Activated CD8-positive, alpha-beta T cell treated with anti-CD3 and anti-CD28 coated beads for 36 hours (primary cell): ENCODE results near the gene ETV1. TPM values are rescaled to one million over a fixed set of nuclear protein-coding genes. Genes with fewer than 3 reads are reported as not detected.

Experiments used
- ATAC-seq: fragments of 200-7000 bp; cut with Tn5 transposase; one replicate; pipeline ENCODE4 v1.10.0; 2021; ENCODE audit warnings: mild to moderate bottlenecking, moderate library complexity
- CTCF ChIA-PET: fragments of 350-600 bp; sonication (Branson Sonifier 250); formaldehyde crosslinking; loops from one replicate; lab custom pipeline; 2021; ENCODE audit warnings: antibody characterized with exemption; lab: Charles Lee
- POLR2A ChIA-PET: fragments of 350-600 bp; sonication (Branson Sonifier 250); formaldehyde crosslinking; loops from one replicate; lab custom pipeline; 2021; ENCODE audit warnings: antibody characterized with exemption; lab: Charles Lee
- DNase-seq: peaks from one replicate; pipeline ENCODE4 v3.0.0-alpha.2; 2020
- H3K27ac Mint-ChIP-seq: one replicate; pipeline ENCODE4 v1.8.0; 2021; ENCODE audit warnings: mild to moderate bottlenecking, mixed read lengths
- H3K27me3 Mint-ChIP-seq: one replicate; pipeline ENCODE4 v1.8.0; 2021; ENCODE audit warnings: mixed read lengths
- H3K36me3 Mint-ChIP-seq: one replicate; pipeline ENCODE4 v1.8.0; 2021; ENCODE audit warnings: low read depth, mixed read lengths
- H3K4me1 Mint-ChIP-seq: one replicate; pipeline ENCODE4 v1.8.0; 2021; ENCODE audit warnings: low read depth, mixed read lengths
- H3K4me3 Mint-ChIP-seq: one replicate; pipeline ENCODE4 v1.8.0; 2021; ENCODE audit warnings: mild to moderate bottlenecking, moderate library complexity, mixed read lengths
- H3K9me3 Mint-ChIP-seq: one replicate; pipeline ENCODE4 v1.8.0; 2021; ENCODE audit warnings: mixed read lengths
- CTCF ChIP-seq: fragments of 200-600 bp; IDR thresholded peaks from one replicate; pipeline ENCODE4 v1.8.0; 2022; ENCODE audit warnings: antibody characterized with exemption, mild to moderate bottlenecking
- intact Hi-C: fragments of 100-400 bp; cut with micrococcal nuclease; formaldehyde crosslinking; loops from one replicate; pipeline ENCODE4 v1.10.0; 2022
- total RNA-seq, 2 experiments: library from RNA; stranded (reverse); gene quantifications; one replicate each; pipeline ENCODE4 v1.2.3, GENCODE V29; 2021

Gene ETV1
- total RNA-seq, 2 experiments from 2014 or later, result 0.18 to 0.56 TPM

GRCh38 chr7:13981070-13981469, 8.4 kb downstream of the ETV1 start:
- no peak for TF ChIP-seq CTCF
- H3K27ac Mint-ChIP-seq, result no peak overlapping the region
- ATAC-seq, result no peak
- H3K9me3 Mint-ChIP-seq, result no peaks in the 10 kb centered on the region
- H3K36me3 Mint-ChIP-seq, result no peaks in the 10 kb centered on the region
- H3K4me3 Mint-ChIP-seq, result no peak overlapping the region
- no peak for DNase-seq
- intact Hi-C loops, result no loop called here
- CTCF ChIA-PET, result no interaction called here
- peaks cover 6% of the 10 kb centered on the region for H3K27me3 Mint-ChIP-seq
- POLR2A ChIA-PET, result no interaction called here
- H3K4me1 Mint-ChIP-seq, result no peaks in the 10 kb centered on the region

- Mint-ChIP-seq H3K4me1 (no peaks in the 10 kb centered on the region), H3K4me3 (no peak overlapping the region), H3K36me3 (no peaks in the 10 kb centered on the region), H3K27ac (no peak overlapping the region), H3K27me3 (peaks cover 6% of the 10 kb centered on the region), H3K9me3 (no peaks in the 10 kb centered on the region)
- DNase-seq (no peak), ATAC-seq (no peak)
- intact Hi-C loops, result no loop called here
- CTCF ChIA-PET, result no interaction called here
- no peak for TF ChIP-seq CTCF
- POLR2A ChIA-PET, result no interaction called here
Observed at GRCh38 chr7:13980474-13980873, 9.0 kb downstream of the ETV1 start.

- POLR2A ChIA-PET, result no interaction called here
- intact Hi-C loops, result no loop called here
Observed at GRCh38 chr7:13979671-13980435, 9.6 kb downstream of the ETV1 start.

GRCh38 chr7:13976594-13976993, 12.9 kb downstream of the ETV1 start:
- TF ChIP-seq CTCF, result no peak
- CTCF ChIA-PET, result no interaction called here

More at GRCh38 chr7:13979671-13980435, 9.6 kb downstream of the ETV1 start:
- no peak overlapping the region for H3K4me3 Mint-ChIP-seq
- H3K36me3 Mint-ChIP-seq, result no peaks in the 10 kb centered on the region
- no peak for TF ChIP-seq CTCF
- H3K27me3 Mint-ChIP-seq, result peaks cover 6% of the 10 kb centered on the region
- no peak for DNase-seq
- CTCF ChIA-PET, result no interaction called here
- no peak for ATAC-seq
- no peak overlapping the region for H3K27ac Mint-ChIP-seq
- H3K4me1 Mint-ChIP-seq, result no peaks in the 10 kb centered on the region
- no peaks in the 10 kb centered on the region for H3K9me3 Mint-ChIP-seq

GRCh38 chr7:13965077-13965476, 24.4 kb downstream of the ETV1 start:
- intact Hi-C loops, result no loop called here

More at GRCh38 chr7:13976594-13976993, 12.9 kb downstream of the ETV1 start:
- Mint-ChIP-seq H3K4me3 (no peak overlapping the region), H3K27me3 (peaks cover 4% of the 10 kb centered on the region), H3K4me1 (no peaks in the 10 kb centered on the region), H3K9me3 (no peaks in the 10 kb centered on the region), H3K36me3 (no peaks in the 10 kb centered on the region), H3K27ac (no peak overlapping the region)
- POLR2A ChIA-PET, result no interaction called here
- intact Hi-C loops, result no loop called here
- no peak for ATAC-seq
- no peak for DNase-seq

More at GRCh38 chr7:13965077-13965476, 24.4 kb downstream of the ETV1 start:
- DNase-seq (no peak), ATAC-seq (no peak)
- Mint-ChIP-seq H3K27me3 (no peaks in the 10 kb centered on the region), H3K4me1 (no peaks in the 10 kb centered on the region), H3K4me3 (no peak overlapping the region), H3K36me3 (no peaks in the 10 kb centered on the region), H3K9me3 (no peaks in the 10 kb centered on the region), H3K27ac (no peak overlapping the region)
- CTCF ChIA-PET, result interaction anchor here (1.2 kb wide), 1 partner anchor 13 kb away, joined by 3 read pairs; no protein-coding TSS in a partner anchor
- POLR2A ChIA-PET, result no interaction called here
- no peak for TF ChIP-seq CTCF
